SK-N-SH treated with all-trans-retinoic acid at 6 μM for 48 hours (cell line): ENCODE data around the gene CPT1A.

Source experiments
- ARNTL ChIP-seq: fragments of 450-650 bp; formaldehyde crosslinking; IDR thresholded peaks from 2 replicates; pipeline ENCODE4 v1.5.0; 2020; ENCODE audit warnings: low read depth, mild to moderate bottlenecking, moderate library complexity, borderline replicate concordance
- CSDC2 ChIP-seq: fragments of 250-450 bp; sonication (Bioruptor Pico); IDR thresholded peaks from 2 replicates; pipeline ENCODE4 v1.5.0; 2020; ENCODE audit warnings: mild to moderate bottlenecking, moderate library complexity
- ESRRG ChIP-seq: fragments of 250-450 bp; sonication (Bioruptor Pico); IDR thresholded peaks from 2 replicates; pipeline ENCODE4 v1.6.1; 2021; ENCODE audit warnings: mild to moderate bottlenecking
- GLIS3 ChIP-seq: fragments of 250-450 bp; sonication (Bioruptor Pico); IDR thresholded peaks from 2 replicates; pipeline ENCODE4 v1.5.0; 2020; ENCODE audit warnings: mild to moderate bottlenecking, moderate library complexity
- OSR1 ChIP-seq: fragments of 250-450 bp; sonication (Bioruptor Pico); IDR thresholded peaks from 2 replicates; pipeline ENCODE4 v1.8.0; 2022; ENCODE audit warnings: moderate library complexity, mild to moderate bottlenecking, inconsistent platforms
- RARB ChIP-seq: fragments of 250-450 bp; sonication (Bioruptor Pico); IDR thresholded peaks from 2 replicates; pipeline ENCODE4 v1.8.0; 2021; ENCODE audit warnings: mild to moderate bottlenecking, moderate library complexity
- TOX ChIP-seq: fragments of 250-450 bp; sonication (Bioruptor Pico); IDR thresholded peaks from 2 replicates; pipeline ENCODE4 v1.8.0; 2021; ENCODE audit warnings: mild to moderate bottlenecking, moderate library complexity, borderline replicate concordance
- ZC3H10 ChIP-seq: fragments of 250-450 bp; sonication (Bioruptor Pico); IDR thresholded peaks from 2 replicates; pipeline ENCODE4 v1.5.1; 2021; ENCODE audit warnings: mild to moderate bottlenecking, moderate library complexity
- ZFP3 ChIP-seq: fragments of 250-450 bp; sonication (Bioruptor Pico); IDR thresholded peaks from 2 replicates; pipeline ENCODE4 v1.5.0; 2020; ENCODE audit warnings: mild to moderate bottlenecking, moderate library complexity
- ZFP30 ChIP-seq: fragments of 450-650 bp; formaldehyde crosslinking; IDR thresholded peaks from 2 replicates; pipeline ENCODE4 v1.5.0; 2022; ENCODE audit warnings: mild to moderate bottlenecking, moderate library complexity
- ZNF565 ChIP-seq: fragments of 450-650 bp; formaldehyde crosslinking; conservative IDR thresholded peaks from 2 replicates; pipeline ENCODE4 v1.5.0; 2020; ENCODE audit warnings: low read depth, mild to moderate bottlenecking, moderate library complexity
- TF ChIP-seq, protein P1 (sequence below): fragments of 250-450 bp; sonication (Bioruptor Pico); IDR thresholded peaks from 2 replicates; pipeline ENCODE4 v1.8.0; 2021; ENCODE audit warnings: low read depth, mild to moderate bottlenecking, moderate library complexity, borderline replicate concordance
- TF ChIP-seq, protein P2 (sequence below): fragments of 250-450 bp; sonication (Bioruptor Pico); IDR thresholded peaks from 2 replicates; pipeline ENCODE4 v1.8.0; 2020; ENCODE audit warnings: mild to moderate bottlenecking, moderate library complexity, borderline replicate concordance

DNA sequence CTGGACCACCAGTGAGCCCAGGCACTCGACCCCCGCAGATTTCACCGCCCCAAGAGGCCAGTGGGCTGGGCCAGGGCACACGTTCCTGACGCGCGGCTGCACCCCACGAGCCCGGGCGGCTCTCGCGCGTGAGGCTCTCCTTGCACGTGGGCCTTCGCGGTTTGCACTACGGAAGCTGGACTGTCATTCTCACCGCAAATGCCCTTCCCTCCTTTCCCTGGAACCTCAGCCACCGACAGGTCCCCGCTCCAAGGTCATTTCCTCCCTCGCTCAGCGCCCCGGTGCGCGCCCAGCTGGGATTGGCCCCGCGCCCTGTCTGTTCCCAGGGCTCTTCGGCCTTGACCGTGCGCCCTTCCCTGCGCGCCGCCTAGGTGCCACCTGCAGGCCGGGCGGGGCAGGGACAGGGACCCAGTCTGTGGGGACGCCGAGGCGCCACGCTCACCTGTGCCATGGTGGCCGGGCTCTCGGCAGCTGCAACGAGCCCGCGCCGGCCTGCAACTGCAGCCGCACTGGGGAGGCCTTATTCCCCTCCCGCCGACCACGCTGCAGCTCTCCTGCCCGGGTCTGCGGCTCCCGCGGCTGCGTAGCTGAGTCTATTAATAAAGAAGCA lies 2.1 kb upstream of the CPT1A start:
- TF ChIP-seq ZNF565 (CRISPR knock-in tag) = no peak
- TF ChIP-seq, protein P1, sequence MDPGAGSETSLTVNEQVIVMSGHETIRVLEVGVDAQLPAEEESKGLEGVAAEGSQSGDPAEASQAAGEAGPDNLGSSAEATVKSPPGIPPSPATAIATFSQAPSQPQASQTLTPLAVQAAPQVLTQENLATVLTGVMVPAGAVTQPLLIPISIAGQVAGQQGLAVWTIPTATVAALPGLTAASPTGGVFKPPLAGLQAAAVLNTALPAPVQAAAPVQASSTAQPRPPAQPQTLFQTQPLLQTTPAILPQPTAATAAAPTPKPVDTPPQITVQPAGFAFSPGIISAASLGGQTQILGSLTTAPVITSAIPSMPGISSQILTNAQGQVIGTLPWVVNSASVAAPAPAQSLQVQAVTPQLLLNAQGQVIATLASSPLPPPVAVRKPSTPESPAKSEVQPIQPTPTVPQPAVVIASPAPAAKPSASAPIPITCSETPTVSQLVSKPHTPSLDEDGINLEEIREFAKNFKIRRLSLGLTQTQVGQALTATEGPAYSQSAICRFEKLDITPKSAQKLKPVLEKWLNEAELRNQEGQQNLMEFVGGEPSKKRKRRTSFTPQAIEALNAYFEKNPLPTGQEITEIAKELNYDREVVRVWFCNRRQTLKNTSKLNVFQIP (CRISPR knock-in tag) = no peak
- no peak for TF ChIP-seq ESRRG (CRISPR knock-in tag)
- no peak for TF ChIP-seq OSR1
- TF ChIP-seq ARNTL (CRISPR knock-in tag) = no peak
- TF ChIP-seq ZC3H10 = no peak
- no peak for TF ChIP-seq GLIS3 (CRISPR knock-in tag)
- TF ChIP-seq CSDC2 = no peak
- no peak for TF ChIP-seq RARB
- TF ChIP-seq, protein P2, sequence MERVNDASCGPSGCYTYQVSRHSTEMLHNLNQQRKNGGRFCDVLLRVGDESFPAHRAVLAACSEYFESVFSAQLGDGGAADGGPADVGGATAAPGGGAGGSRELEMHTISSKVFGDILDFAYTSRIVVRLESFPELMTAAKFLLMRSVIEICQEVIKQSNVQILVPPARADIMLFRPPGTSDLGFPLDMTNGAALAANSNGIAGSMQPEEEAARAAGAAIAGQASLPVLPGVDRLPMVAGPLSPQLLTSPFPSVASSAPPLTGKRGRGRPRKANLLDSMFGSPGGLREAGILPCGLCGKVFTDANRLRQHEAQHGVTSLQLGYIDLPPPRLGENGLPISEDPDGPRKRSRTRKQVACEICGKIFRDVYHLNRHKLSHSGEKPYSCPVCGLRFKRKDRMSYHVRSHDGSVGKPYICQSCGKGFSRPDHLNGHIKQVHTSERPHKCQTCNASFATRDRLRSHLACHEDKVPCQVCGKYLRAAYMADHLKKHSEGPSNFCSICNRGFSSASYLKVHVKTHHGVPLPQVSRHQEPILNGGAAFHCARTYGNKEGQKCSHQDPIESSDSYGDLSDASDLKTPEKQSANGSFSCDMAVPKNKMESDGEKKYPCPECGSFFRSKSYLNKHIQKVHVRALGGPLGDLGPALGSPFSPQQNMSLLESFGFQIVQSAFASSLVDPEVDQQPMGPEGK (CRISPR knock-in tag) = no peak
- no peak for TF ChIP-seq ZFP30 (CRISPR knock-in tag)
- no peak for TF ChIP-seq TOX (CRISPR knock-in tag)
- TF ChIP-seq ZFP3 (CRISPR knock-in tag) = no peak
